C1 segment of cervical spinal cord (tissue), 14 donors: ENCODE data around the gene PLEKHA1.

Experiments used
- DNase-seq, 14 donors: peaks; one replicate each; lab custom pipeline; 2025; lab: John Stamatoyannopoulos, UW

The PLEKHA1 gene

DNA sequence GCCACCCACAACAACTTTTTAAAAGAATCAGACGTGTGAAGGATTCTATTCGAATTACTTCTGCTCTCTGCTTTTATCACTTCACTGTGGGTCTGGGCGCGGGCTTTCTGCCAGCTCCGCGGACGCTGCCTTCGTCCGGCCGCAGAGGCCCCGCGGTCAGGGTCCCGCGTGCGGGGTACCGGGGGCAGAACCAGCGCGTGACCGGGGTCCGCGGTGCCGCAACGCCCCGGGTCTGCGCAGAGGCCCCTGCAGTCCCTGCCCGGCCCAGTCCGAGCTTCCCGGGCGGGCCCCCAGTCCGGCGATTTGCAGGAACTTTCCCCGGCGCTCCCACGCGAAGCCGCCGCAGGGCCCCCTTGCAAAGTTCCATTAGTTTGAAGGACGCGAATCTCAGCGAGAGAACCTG lies 86.4 kb downstream of the PLEKHA1 start:
- DNase-seq, result peak in 2 of 14 donors; percentile 71 to 75

DNA sequence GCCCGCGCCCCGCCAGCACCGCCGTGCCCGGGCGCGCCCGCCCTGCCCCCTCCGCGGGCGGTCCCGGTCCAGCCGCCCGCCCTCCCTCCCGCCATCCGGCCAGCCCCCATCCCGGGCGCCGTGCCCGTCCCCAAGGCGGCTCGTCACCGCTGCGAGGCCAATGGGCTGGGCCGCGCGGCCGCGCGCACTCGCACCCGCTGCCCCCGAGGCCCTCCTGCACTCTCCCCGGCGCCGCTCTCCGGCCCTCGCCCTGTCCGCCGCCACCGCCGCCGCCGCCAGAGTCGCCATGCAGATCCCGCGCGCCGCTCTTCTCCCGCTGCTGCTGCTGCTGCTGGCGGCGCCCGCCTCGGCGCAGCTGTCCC lies 86.8 kb downstream of the PLEKHA1 start, which contains the start of gene HTRA1:
Gene HTRA1 (plus strand): TSS at position 187 of the 362 bp plus-strand sequence. CDS start 100 bp downstream, at position 287.
- peak in 12 of 14 donors; percentile 62 to 96 (median 86) for DNase-seq

DNA sequence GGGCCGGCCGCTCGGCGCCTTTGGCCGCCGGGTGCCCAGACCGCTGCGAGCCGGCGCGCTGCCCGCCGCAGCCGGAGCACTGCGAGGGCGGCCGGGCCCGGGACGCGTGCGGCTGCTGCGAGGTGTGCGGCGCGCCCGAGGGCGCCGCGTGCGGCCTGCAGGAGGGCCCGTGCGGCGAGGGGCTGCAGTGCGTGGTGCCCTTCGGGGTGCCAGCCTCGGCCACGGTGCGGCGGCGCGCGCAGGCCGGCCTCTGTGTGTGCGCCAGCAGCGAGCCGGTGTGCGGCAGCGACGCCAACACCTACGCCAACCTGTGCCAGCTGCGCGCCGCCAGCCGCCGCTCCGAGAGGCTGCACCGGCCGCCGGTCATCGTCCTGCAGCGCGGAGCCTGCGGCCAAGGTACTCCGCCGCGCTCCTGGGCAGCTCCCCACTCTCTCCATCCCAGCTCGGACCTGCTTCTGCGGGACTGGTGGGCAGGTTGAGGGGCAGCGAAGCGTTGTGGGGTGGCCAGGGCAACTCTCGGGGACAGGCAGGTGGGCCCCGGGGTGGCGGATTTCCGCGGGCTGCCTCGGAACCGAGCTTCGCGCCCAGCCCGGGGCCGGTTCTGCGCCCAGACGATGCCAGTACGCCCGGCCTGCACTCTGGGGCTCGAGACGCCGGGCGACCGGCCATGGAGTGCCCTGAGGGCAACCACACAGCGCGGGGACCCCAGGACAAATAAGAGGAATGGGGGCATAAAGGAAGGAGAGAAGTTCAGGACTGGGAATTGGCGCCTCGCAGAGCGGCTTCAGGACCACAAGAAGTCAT lies 87.4 kb downstream of the PLEKHA1 start:
- DNase-seq, result peak in 1 of 14 donors; percentile 68

DNA sequence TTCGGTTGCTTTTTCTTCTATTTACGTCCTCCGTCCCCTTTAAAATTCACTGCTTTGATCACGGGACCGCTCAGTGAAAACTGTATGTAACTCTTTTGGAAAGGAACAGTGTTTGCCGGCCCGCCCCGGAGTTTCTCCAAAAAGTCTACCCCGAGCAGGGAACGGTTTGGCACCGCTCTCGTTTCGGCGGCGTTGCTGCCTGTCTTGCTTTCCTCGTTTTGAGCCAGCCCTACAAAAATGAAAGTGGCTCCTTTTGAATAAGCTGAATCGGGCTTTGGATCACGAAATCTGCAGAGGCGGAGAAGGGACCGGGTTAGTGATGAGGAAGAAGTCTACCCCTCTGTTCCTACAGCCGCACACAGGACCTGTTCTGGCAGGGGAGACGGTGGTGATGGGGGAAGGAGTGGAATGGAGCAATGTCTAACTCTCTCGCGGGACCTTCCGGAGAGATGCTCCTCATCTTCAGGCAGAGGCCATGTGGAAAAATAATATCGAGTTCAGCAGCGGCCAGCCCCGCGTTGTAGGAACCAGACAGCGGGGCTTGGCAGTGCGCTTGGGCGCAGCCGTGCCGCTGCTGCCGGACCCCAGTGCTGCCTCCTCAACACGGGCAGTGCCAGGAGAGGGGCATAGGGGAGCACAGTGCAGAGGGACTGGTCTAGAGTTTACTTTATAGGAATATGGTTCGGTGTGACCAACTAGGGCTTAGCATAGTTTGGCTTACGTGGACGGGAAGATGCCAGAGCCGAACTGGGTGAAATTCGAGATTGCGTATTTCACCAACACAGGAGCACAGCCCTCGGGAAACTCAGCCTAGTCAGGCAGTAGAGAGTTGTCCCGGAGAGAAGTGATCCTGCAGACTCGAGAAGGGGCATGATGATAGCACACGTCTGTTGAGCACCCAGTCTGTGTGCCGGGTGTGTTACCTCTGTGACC lies 88.3 kb downstream of the PLEKHA1 start:
- peak in 4 of 14 donors; percentile 52 to 72 (median 64) for DNase-seq

DNA sequence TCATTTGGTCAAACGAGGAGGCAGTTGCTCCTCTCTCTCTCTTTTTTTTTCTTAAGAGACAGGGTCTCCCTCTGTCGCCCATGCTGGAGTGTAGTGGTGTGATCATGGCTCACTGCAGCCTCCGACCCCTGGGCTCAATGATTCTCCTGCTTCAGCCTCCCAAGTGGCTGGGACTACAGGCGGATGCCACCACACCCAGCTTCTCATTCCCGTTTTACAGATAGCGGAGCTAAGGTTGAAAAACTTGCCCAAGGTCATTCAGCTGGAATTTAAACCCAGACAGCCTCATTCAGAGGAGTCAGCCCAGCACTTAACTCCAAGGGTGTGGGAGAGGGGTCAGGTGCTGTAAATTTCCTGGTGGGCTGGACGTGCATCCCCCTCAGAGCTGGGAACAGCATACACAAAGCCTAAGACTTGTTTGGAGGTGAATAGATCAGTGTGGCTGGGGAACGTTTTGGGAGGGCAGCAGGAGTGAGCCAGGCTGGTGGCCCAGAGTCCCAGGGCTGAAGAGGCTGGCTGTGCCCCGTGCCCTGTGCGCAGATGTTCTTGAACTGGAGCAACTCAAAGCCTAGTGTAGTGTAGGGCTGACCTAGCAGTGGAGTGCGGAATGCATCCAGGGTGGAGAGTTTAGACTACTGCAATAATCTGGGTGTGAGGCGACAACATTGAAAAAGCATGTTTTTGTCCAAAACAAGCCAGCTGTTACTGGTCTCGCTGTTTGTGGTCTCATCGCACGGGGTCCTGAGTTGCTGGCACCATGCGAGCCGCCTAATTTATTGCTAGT lies 89.2 kb downstream of the PLEKHA1 start:
- peak in 1 of 14 donors; percentile 58 for DNase-seq

DNA sequence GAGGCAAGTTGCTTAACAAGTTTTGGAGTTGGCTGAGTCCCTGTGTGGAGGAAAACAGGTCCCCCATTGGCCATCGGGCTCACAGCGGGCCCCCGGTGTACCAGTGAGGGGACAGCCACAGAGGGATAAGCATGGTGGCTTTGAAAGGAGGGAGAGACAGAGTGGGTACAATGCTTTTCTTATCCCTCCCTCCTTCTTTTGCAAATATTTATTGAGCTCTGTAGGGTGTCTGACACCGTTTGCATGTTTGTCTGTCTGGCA lies 89.7 kb downstream of the PLEKHA1 start:
- no peak for DNase-seq

DNA sequence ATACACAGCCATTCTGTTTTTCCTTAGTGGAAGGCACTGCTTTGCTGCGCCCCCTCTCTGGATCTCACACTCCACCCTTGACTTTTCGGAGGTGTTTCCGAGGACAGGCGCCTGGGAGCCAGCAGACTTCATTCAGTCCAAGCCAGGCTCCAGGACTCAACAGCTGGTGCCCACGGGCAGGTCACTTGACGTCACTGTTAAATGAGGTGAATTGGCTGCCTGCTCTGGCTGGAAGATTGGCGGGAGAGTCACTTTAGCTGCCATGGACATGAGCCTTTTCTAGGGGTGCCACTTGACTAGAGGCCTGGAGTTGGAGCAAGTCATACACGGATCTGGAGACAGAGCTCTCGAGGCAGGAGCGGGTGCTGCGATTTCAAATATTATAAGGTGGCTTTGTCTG lies 90.1 kb downstream of the PLEKHA1 start:
- peak in 7 of 14 donors; percentile 33 to 52 (median 42) for DNase-seq

DNA sequence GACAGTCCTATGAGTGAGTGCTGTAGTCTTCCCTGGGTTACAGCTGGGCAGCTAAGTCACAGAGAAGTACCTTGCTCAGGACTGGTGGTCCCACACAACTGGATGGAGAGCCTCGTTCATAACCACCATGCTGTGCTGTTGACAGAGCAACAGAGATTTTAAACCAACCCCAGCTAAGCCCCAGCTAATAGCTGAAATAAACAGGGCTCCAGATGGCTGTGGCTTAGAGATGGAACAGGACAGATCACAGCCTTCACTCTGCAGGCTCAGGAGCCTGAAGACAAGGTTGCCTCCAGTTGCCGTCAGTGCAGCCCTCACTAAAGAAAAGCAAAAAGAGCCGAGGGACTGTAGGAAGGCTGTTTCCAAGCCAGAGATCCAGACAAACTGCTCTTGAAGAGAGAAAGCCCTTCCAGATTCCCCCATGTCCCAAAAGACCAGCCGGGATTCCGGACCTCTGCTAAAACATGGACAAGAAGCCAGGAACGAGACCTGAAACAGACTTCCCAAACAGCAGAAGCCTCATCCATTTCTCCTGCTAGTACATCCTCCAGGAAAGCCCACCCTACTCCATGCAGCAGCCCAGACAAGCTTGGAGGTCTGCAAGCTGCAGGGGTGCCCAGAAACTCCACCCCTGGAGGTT lies 91.0 kb downstream of the PLEKHA1 start:
- DNase-seq, result no peak

DNA sequence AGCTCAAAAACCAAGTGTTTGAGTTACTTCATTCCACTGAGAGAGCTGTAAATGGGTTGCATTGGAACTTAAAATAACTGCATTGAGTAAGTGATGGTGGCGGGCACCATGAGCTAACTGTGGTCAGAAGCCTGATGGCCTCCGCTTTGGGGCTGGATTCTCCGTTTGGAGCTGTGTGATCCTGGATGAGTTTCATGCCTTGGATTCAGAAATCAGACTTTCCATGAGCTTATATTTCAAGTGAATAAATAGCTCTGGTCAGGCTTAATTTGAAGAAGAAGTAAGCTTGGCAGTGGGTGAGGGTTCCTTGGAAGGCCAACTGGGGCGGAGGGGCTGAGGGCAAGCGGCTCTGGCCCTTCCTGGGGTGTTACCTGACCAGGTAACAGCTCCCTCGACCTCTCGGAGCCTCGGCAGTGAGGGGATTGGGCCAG lies 92.5 kb downstream of the PLEKHA1 start:
- DNase-seq, result no peak

DNA sequence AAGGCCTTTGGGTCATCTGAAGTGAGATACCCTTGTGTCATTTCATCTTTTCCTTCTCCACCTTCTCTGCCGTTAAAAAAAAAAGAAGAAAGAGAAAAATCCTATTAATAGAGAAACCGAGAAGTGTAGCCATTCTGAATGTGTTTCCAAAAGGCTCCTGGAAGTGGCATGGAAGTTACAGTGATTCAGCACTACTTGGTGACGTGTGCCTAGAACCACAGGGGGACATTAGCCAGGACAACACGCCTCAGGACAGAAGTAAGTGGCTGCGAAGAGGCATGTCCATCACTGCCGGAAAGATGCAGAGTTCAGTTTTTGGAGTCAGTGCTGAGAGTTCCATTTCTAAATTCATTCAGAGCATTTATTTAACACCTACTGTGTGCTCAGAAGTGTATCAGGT lies 93.2 kb downstream of the PLEKHA1 start:
- no peak for DNase-seq

DNA sequence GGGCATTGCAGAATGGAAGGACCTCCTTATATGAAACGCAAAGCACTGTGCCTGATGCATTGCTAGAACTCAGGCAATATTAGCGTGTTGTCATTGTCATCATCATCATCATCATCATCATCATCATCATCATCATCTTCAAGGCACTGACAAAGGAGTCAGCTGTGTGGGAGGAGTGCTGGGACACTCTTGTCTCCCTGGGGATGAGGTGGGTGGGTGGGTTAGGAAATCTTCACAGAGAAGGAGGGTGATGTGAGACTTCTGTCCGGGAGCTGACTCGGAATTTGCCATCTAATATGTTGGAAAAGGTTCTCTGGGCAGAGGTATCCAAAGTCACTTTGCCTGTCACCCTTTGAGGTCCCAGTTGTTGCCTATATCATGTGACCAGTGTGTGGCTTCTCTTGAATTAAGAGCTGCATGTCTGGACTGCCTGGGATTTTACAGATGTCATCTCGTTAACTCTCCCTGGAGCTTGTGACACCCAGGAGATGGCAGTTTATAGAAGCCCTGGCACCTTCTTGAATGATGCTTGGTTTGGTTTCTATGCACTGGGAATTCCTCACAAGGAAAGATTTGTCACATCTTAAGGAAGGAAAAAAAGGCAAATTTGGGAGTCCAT lies 93.9 kb downstream of the PLEKHA1 start:
- DNase-seq, result no peak

DNA sequence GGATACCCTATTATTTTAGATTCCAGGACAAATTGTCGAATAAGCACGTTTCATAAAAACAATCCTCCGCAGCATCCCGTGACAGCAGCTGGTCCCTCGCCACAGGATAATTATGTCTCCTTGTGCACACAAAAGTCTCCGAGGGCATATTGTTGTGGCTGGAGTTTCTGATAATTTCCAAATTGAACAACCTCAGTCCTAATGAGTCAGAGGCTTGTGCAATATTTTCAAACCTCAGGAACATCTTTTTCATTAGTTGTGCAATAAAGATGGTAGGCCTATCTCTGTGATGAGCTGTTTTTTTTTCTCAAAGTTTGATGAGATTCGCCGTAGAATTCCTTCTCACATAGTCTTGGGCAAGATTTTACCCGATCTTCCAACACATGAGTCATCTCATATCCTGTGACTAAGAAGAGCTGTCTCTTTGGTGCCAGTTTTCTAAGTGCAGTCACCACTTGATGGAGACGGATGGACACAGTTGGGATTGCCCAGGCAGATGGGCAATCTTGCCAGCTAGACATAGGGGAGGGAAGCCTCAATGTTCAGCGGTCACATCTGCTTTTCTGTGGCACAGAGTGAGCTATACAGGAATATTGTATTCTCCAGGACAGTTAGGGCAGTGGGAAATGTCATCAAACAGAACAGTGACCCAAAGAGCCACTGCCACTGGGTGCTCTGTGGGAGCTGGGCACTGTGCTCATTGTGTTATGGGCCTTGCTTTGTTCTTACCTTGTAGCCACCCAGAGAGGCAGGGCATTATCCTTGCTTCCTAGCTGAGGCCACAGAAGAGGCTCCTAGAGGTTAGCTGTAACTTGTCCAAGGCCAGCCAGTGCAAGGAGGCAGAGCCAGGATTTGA lies 94.6 kb downstream of the PLEKHA1 start:
- peak in 4 of 14 donors; percentile 38 to 50 (median 40) for DNase-seq

DNA sequence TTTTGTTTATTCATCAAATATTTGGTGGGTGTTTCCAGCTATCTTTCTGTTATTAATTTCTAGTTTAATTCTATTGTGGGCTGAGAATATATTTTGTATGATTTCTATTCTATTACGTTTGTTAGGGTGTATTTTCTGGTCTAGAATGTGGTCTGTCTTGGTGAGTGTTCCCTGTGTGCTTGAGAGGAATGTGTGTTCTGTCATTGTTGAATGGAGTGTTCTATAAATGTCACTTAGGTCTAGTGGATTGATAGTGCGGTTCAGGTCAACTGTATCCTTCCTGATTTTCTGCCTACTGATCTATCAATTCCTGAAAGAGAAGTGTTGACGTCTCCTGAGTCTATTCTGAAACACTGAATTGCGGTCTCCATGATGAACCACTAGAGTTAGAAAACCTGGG lies 95.3 kb downstream of the PLEKHA1 start:
- no peak for DNase-seq

DNA sequence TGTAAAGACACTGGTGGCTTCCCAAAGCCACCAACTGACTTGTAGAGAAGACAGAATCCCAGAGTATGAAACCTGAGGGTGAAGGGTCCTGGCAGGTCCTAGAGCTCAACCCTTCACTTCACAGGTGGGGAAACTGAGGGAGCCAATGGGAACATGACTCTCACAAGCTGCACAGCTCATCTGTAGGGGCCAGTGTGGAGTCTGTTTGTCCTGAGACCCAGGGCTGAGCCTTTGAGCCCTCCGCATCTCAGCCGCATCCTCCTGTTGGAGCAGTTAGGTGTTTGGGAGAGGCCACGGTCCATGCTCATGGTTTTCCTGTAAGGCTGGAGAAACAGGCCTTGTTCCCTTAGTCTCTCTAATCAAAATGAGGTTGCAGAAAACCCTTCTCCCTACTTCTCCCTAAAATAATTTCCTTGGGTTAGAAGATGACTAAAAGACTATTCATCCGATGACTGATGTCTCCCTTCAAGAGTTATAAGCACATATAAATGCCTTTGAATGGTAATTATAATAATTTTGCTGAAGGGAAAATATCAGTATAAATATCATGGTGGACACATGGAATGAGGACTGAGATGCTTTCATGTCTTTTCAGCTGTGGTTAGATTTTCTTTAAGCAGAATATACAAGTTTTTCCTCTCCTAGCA lies 97.1 kb downstream of the PLEKHA1 start:
- no peak for DNase-seq

DNA sequence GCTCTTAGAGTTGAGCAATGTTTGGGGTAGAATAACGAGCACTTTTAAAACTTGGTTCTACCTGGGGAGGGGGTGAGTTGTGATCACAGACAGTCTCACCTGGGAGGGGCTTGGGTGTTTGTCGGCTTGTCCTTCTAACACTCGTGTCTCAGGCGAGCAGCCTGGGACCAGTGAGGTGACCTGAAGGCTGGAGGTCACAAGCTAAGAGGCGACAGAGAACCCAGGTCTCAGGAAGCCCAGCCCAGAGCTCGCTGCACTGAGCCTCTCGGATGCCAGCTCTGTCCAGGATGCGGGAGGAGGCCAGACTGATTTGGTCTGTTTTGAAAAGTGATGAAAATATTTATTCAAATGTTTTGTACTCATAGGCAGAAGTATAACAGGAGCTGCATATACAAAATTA lies 98.6 kb downstream of the PLEKHA1 start:
- DNase-seq, result no peak

DNA sequence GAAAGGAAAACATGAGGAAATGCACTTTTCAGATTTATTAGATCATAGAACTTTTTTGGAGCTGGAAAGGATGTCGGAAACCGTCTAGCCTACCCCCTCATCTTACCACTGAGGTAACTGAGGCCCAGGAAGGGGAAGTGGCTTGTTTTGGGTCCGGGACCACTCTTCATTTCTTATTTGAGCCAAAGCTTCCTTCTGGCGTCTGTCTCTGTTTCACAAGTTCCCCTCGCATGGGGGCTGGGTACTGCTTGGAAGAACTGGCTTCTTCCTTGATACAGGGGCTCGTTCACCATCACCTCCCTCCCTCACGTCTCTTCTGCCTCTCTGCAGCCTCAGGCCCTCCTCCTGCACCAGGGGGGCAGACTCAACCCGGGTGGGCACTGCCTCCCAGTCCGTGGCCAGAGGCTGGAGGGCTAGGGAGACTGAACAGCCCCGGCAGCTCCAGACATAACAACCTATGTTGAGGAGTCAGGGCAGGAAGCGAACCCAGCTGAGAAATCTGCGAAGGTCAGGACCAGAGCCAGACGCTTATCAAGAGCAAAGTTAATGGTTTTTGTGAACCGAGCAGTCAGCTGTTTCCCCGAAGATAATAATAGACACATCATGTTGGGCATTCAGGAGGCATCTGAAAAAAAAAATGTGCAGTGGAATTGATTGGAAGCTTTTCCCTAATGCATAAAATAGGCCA lies 99.8 kb downstream of the PLEKHA1 start:
- DNase-seq, result peak in 7 of 14 donors; percentile 41 to 75 (median 49)

DNA sequence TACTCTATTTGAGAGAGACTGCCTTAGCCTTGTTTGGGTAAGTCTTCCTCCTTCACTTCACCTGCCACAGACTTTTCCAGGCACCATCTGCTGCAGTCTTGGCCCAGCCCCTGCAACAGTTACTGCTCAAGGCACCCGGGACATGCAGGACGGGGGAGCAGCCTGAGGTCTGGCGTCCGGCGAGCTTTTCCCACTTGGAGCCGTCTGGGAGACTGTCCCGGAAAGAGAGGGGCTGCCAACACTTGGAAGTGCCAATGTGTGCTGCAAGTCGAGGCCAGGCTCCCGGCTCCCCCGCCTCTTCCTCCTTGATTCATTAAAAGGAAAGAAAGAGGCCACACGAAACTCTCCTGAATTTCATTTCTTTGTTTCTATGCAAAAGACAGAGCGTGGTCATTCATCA lies 100.6 kb downstream of the PLEKHA1 start:
- DNase-seq, result peak in 10 of 14 donors; percentile 25 to 85 (median 60)

DNA sequence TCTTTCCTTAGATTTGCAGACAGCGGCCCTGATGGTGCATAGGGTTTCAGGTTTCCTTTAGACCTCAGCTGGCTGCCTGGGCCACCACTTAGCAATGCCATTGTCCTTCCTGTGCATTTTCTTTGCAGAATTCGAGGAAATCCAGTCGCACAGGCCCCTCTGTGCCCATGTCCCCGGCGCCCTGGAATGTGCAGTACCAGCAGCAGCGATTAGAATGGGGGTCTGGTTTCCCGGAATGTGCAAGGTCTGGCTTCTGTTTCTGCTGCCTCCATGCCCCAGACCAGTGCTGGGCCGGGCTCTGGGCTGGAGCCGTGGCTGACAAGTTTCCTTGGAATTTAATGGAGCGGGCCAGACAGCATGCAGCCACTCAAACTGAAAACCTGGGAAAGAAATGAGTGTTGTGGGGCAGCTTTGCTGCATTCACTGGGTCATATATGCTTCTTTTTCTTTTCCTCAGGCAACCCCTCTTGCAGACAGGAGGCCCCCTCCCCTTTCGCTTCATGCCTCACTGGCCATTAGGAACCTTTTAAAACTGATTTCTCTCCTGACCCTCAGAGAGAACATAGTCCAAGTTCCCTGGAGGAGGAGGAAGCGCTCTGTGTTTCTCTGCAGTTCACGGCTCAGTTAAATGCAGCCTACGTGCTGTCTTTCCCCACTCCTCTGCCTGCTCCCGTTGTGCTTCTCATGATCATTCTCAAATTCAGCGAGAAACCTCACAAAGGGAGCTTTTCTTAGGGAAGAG lies 101.3 kb downstream of the PLEKHA1 start:
- peak in 2 of 14 donors; percentile 52 to 59 for DNase-seq
